Smooth muscle cell (in vitro differentiated cells): ENCODE measurements around the gene ISOC1. TPM values are rescaled to one million over a fixed set of nuclear protein-coding genes. Genes with fewer than 3 reads are reported as not detected.

Source experiments
- DNase-seq: peaks from one replicate; lab custom pipeline; 2025; ENCODE audit not compliant: unreplicated experiment; lab: John Stamatoyannopoulos, UW
- H2AFZ ChIP-seq: fragments of 200-600 bp; sonication (generic); 2 replicates; pipeline ENCODE4 v1.6.0; 2016; ENCODE audit warnings: antibody characterized with exemption, low read depth, mild to moderate bottlenecking
- H3F3A ChIP-seq: fragments of 200-600 bp; sonication (generic); 2 replicates; pipeline ENCODE4 v1.6.0; 2017; ENCODE audit warnings: antibody characterized with exemption, low read depth
- H3K27ac ChIP-seq: fragments of 200-600 bp; sonication (generic); 2 replicates; pipeline ENCODE4 v1.5.1; 2016; ENCODE audit warnings: low read depth, mild to moderate bottlenecking
- H3K27me3 ChIP-seq: fragments of 200-600 bp; sonication (generic); 2 replicates; pipeline ENCODE4 v1.6.1; 2016; ENCODE audit warnings: low read depth, mild to moderate bottlenecking
- H3K36me3 ChIP-seq: fragments of 200-600 bp; sonication (generic); 2 replicates; pipeline ENCODE4 v1.5.1; 2016; ENCODE audit warnings: low read depth
- H3K4me1 ChIP-seq: fragments of 200-600 bp; sonication (generic); 2 replicates; pipeline ENCODE4 v1.5.1; 2016; ENCODE audit warnings: low read depth
- H3K4me2 ChIP-seq: fragments of 200-600 bp; sonication (generic); 2 replicates; pipeline ENCODE4 v1.6.0; 2016; ENCODE audit warnings: mild to moderate bottlenecking
- H3K4me3 ChIP-seq: fragments of 200-600 bp; sonication (generic); 2 replicates; pipeline ENCODE4 v1.5.1; 2016; ENCODE audit warnings: mild to moderate bottlenecking
- H3K79me2 ChIP-seq: fragments of 200-600 bp; sonication (generic); 2 replicates; pipeline ENCODE4 v1.6.0; 2016; ENCODE audit warnings: low read depth, mild to moderate bottlenecking
- H3K9ac ChIP-seq: fragments of 200-600 bp; sonication (generic); 2 replicates; pipeline ENCODE4 v1.6.0; 2016; ENCODE audit warnings: low read depth
- H3K9me3 ChIP-seq: fragments of 200-600 bp; sonication (generic); replicated peaks from 2 replicates; pipeline ENCODE4 v1.5.1; 2016; ENCODE audit warnings: low read depth
- H4K20me1 ChIP-seq: fragments of 200-600 bp; sonication (generic); 2 replicates; pipeline ENCODE4 v1.6.0; 2016; ENCODE audit warnings: low read depth
- WGBS: methylation state at CpG from one replicate; pipeline ENCODE4 v1.1.7; 2016; ENCODE audit warnings: low lambda C conversion rate; 5-methylcytosine and 5-hydroxymethylcytosine counted together
- polyA plus RNA-seq: library from polyadenylated mRNA; unstranded; fragments of >200 nt; fragmentation: Nextera tagmentation; extraction: Ambion mirVana; gene quantifications from 2 replicates; pipeline ENCODE4 v1.2.1, GENCODE V29; 2016
- total RNA-seq: library from RNA; depleted of rRNA; stranded (reverse); fragments of >200 nt; gene quantifications from 2 replicates; pipeline ENCODE4 v1.2.3, GENCODE V29; 2014
- TF ChIP-seq, protein P1 (sequence below): fragments of 200-600 bp; sonication (generic); IDR thresholded peaks from 2 replicates; pipeline ENCODE4 v1.5.1; 2017; ENCODE audit warnings: borderline replicate concordance, mild to moderate bottlenecking, antibody characterized with exemption; ENCODE audit not compliant: insufficient read depth, poor library complexity, severe bottlenecking

Gene ISOC1
- total and polyA plus RNA-seq, 2 experiments from 2014 or later = 15.3 to 16.2 TPM

DNA sequence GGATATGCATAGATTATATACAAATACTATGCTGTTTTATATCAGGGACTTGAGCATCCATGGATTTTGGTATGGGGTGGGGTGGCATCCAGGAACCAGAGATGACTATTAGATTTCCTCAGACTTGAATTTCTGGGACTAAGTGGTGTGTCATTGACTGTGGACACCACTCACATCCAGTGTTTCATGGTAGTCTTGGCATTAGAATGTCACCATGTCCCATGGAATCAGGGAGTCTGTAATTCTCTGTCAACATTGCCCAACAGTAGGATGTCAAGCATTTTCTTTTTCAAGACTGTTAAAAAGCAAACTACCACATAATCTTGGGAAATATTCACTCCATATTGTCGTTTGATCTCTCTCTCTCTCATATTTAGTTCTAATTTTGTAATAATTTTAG, 13.1 kb downstream of the ISOC1 start:
- H3K9ac ChIP-seq = no peak overlapping the region
- H3K27ac ChIP-seq = no peak overlapping the region
- H3F3A ChIP-seq = no peaks in the 10 kb centered on the region
- DNase-seq = no peak
- no peak overlapping the region for H3K4me3 ChIP-seq
- no peaks in the 10 kb centered on the region for H3K4me1 ChIP-seq
- 97% methylated on average over 1 of the region's 1 CpG for WGBS
- no peaks in the 10 kb centered on the region for H3K9me3 ChIP-seq
- no peak overlapping the region for H3K4me2 ChIP-seq
- TF ChIP-seq, protein P1, sequence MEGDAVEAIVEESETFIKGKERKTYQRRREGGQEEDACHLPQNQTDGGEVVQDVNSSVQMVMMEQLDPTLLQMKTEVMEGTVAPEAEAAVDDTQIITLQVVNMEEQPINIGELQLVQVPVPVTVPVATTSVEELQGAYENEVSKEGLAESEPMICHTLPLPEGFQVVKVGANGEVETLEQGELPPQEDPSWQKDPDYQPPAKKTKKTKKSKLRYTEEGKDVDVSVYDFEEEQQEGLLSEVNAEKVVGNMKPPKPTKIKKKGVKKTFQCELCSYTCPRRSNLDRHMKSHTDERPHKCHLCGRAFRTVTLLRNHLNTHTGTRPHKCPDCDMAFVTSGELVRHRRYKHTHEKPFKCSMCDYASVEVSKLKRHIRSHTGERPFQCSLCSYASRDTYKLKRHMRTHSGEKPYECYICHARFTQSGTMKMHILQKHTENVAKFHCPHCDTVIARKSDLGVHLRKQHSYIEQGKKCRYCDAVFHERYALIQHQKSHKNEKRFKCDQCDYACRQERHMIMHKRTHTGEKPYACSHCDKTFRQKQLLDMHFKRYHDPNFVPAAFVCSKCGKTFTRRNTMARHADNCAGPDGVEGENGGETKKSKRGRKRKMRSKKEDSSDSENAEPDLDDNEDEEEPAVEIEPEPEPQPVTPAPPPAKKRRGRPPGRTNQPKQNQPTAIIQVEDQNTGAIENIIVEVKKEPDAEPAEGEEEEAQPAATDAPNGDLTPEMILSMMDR = no peak
- H3K79me2 ChIP-seq = no peaks in the 10 kb centered on the region
- H4K20me1 ChIP-seq = no peaks in the 10 kb centered on the region
- no peaks in the 10 kb centered on the region for H3K36me3 ChIP-seq
- H3K27me3 ChIP-seq = no peaks in the 10 kb centered on the region
- no peak overlapping the region for H2AFZ ChIP-seq

- no peaks in the 10 kb centered on the region for H3F3A ChIP-seq
- H3K79me2 ChIP-seq = no peaks in the 10 kb centered on the region
- no peak overlapping the region for H3K4me3 ChIP-seq
- H3K9me3 ChIP-seq = no peaks in the 10 kb centered on the region
- TF ChIP-seq, protein P1 = no peak
- no peak overlapping the region for H3K27ac ChIP-seq
- H3K27me3 ChIP-seq = no peaks in the 10 kb centered on the region
- H3K9ac ChIP-seq = no peak overlapping the region
- H3K4me1 ChIP-seq = no peaks in the 10 kb centered on the region
- H3K4me2 ChIP-seq = no peak overlapping the region
- DNase-seq = no peak
- H3K36me3 ChIP-seq = no peaks in the 10 kb centered on the region
- H4K20me1 ChIP-seq = no peaks in the 10 kb centered on the region
- WGBS = 86% methylated on average over 3 of the region's 3 CpGs
- no peak overlapping the region for H2AFZ ChIP-seq
Measured at GRCh38 chr5:129110742-129111141, 16.2 kb downstream of the ISOC1 start.

- no peaks in the 10 kb centered on the region for H3K9me3 ChIP-seq
- H3K4me3 ChIP-seq = no peak overlapping the region
- no peaks in the 10 kb centered on the region for H3K4me1 ChIP-seq
- WGBS = 95% methylated on average over 2 of the region's 2 CpGs
- no peak overlapping the region for H3K4me2 ChIP-seq
- H3K27me3 ChIP-seq = no peaks in the 10 kb centered on the region
- no peak overlapping the region for H3K9ac ChIP-seq
- no peaks in the 10 kb centered on the region for H3K79me2 ChIP-seq
- H4K20me1 ChIP-seq = no peaks in the 10 kb centered on the region
- TF ChIP-seq, protein P1 = no peak
- H2AFZ ChIP-seq = no peak overlapping the region
- H3K27ac ChIP-seq = no peak overlapping the region
- DNase-seq = no peak
- no peaks in the 10 kb centered on the region for H3F3A ChIP-seq
- H3K36me3 ChIP-seq = no peaks in the 10 kb centered on the region
Measured at GRCh38 chr5:129111351-129111750, 16.8 kb downstream of the ISOC1 start.

GRCh38 chr5:129112295-129112694, 17.7 kb downstream of the ISOC1 start:
- Histone ChIP-seq H3K27me3 (no peaks in the 10 kb centered on the region), H4K20me1 (no peaks in the 10 kb centered on the region), H3K4me3 (no peak overlapping the region), H3K4me2 (no peak overlapping the region), H3F3A (no peaks in the 10 kb centered on the region), H3K9me3 (no peaks in the 10 kb centered on the region), H3K4me1 (no peaks in the 10 kb centered on the region), H3K79me2 (no peaks in the 10 kb centered on the region), H3K36me3 (no peaks in the 10 kb centered on the region), H2AFZ (no peak overlapping the region), H3K27ac (no peak overlapping the region), H3K9ac (no peak overlapping the region)
- WGBS = 96% methylated on average over 3 of the region's 3 CpGs
- DNase-seq = no peak
- TF ChIP-seq, protein P1 = no peak
